ENCODE data around the gene ZNRF1.

DNA sequence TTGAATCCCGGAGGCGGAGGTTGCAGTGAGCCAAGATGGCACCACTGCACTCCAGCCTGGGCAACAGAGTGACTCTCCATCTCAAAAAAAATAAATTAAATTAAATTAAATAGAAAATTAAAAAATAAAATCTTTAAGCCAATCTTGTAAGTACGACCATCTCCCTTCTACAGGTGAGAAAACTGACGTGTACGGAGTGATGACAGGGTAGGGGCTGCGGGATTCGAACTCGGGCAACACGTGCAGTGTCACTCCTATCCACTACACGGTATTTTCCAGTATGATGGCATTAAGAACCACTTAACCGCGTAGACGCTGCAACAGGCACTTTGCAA, 14.7 kb upstream of the ZNRF1 start:
- TF ChIP-seq CEBPB (IDR thresholded peaks at IDR 0.05) (no peak), POLR2A (IDR thresholded peaks at IDR 0.05; ENCODE audit: low read length) (no peak), CTCF (IDR thresholded peaks at IDR 0.05) (no peak), CBX8 (IDR thresholded peaks at IDR 0.05) (no peak), RAD21 (conservative IDR thresholded peaks at IDR 0.05 in 1 of 2, IDR thresholded peaks at IDR 0.05 in 1 of 2) (no peak), REST (IDR thresholded peaks at IDR 0.05) (no peak), JUN (IDR thresholded peaks at IDR 0.05) (no peak), MYC (IDR thresholded peaks at IDR 0.05; ENCODE audit: borderline replicate concordance, low read length) (no peak), MAX (IDR thresholded peaks at IDR 0.05) (no peak), TP53 (CRISPR knock-in tag; IDR thresholded peaks at IDR 0.05) (no peak), KDM1A (IDR thresholded peaks at IDR 0.05; ENCODE audit: low read depth) (no peak), CBX2 (IDR thresholded peaks at IDR 0.05; ENCODE audit: borderline replicate concordance, low read depth) (no peak), EP300 (IDR thresholded peaks at IDR 0.05) (no peak)
- TF ChIP-seq, protein P1, sequence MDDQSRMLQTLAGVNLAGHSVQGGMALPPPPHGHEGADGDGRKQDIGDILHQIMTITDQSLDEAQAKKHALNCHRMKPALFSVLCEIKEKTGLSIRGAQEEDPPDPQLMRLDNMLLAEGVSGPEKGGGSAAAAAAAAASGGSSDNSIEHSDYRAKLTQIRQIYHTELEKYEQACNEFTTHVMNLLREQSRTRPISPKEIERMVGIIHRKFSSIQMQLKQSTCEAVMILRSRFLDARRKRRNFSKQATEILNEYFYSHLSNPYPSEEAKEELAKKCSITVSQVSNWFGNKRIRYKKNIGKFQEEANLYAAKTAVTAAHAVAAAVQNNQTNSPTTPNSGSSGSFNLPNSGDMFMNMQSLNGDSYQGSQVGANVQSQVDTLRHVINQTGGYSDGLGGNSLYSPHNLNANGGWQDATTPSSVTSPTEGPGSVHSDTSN (IDR thresholded peaks at IDR 0.05): no peak

Data from A549 (cell line).